Esophagus squamous epithelium (tissue), 5 donors: ENCODE data around the gene ADAMTSL1. TPM values are rescaled to one million over a fixed set of nuclear protein-coding genes. Genes with fewer than 3 reads are reported as not detected.

Experiments used
- DNase-seq: peaks from one replicate; lab custom pipeline; 2025; lab: John Stamatoyannopoulos, UW
- H3K27ac ChIP-seq, 4 donors: fragments of 200-600 bp; sonication (generic); one replicate each; pipeline ENCODE4 v1.5.1; 2016 to 2019; ENCODE audit warnings: mild to moderate bottlenecking in 1 of 4
- H3K27me3 ChIP-seq, 4 donors: fragments of 200-600 bp; sonication (generic); 1 replicate in 3 of 4; 2 replicates in 1 of 4; pipeline versions ENCODE4 v1.5.1 to v1.6.0; 2017 to 2021; ENCODE audit warnings: antibody characterized with exemption in 1 of 4
- H3K36me3 ChIP-seq, 3 donors: fragments of 200-600 bp; sonication (generic); one replicate each; pipeline ENCODE4 v1.5.1; 2016 to 2019
- H3K4me1 ChIP-seq, 3 donors: fragments of 200-600 bp; sonication (generic); one replicate each; pipeline ENCODE4 v1.5.1; 2017 to 2019
- H3K4me3 ChIP-seq, 4 donors: fragments of 200-600 bp; sonication (generic); 1 replicate in 3 of 4; 2 replicates in 1 of 4; pipeline ENCODE4 v1.5.1; 2016 to 2019; ENCODE audit warnings: mild to moderate bottlenecking in 2 of 4, moderate library complexity in 1 of 4
- H3K9me3 ChIP-seq, 3 donors: fragments of 200-600 bp; sonication (generic); one replicate each; pipeline ENCODE4 v1.5.1; 2016 to 2019
- CTCF ChIP-seq, 6 experiments: fragments of 450-650 bp in 4 of 6; fragments of 200-600 bp in 2 of 6; sonication (generic) in 2 of 6; IDR thresholded peaks; one replicate each; pipeline ENCODE4 v1.5.1; 2016 to 2019; ENCODE audit warnings: antibody characterized with exemption in 6 of 6, mild to moderate bottlenecking in 4 of 6, moderate library complexity in 4 of 6
- POLR2A ChIP-seq, 4 donors: fragments of 450-650 bp; IDR thresholded peaks; one replicate each; pipeline ENCODE4 v1.6.1; 2017; ENCODE audit warnings: antibody characterized with exemption in 4 of 4, mild to moderate bottlenecking in 4 of 4, moderate library complexity in 3 of 4
- WGBS, 2 donors: methylation state at CpG; one replicate each; pipeline ENCODE4 v1.1.5; 2018; 5-methylcytosine and 5-hydroxymethylcytosine counted together
- intact Hi-C: fragments of 100-400 bp; cut with DNase I; formaldehyde crosslinking; loops from one replicate; pipeline ENCODE4 v1.15.0; 2022
- total RNA-seq, 4 donors: library from RNA; depleted of rRNA; stranded (reverse); fragments of >200 nt; gene quantifications; one replicate each; pipeline ENCODE4 v1.1.0, GENCODE V29; 2016
- donor health status: DM: yes; HTN: yes; CAD: no.

Gene ADAMTSL1
- total RNA-seq, 4 donors from 2014 or later: 0.80 to 23.7 (median 2.3) TPM

GRCh38 chr9:18718932-18719331 lies 245.0 kb downstream of the ADAMTSL1 start:
- DNase-seq: no peak
- H3K36me3 ChIP-seq: no peaks in the 10 kb centered on the region
- WGBS, 2 donors: 94 to 100% methylated on average over 1 of the region's 1 CpG
- H3K27me3 ChIP-seq: no peaks in the 10 kb centered on the region
- no peak for TF ChIP-seq POLR2A (IDR thresholded peaks at IDR 0.05)
- TF ChIP-seq CTCF (IDR thresholded peaks at IDR 0.05): no peak
- H3K4me1 ChIP-seq: no peaks in the 10 kb centered on the region
- no peak overlapping the region for H3K27ac ChIP-seq
- H3K4me3 ChIP-seq: no peak overlapping the region
- H3K9me3 ChIP-seq: no peaks in the 10 kb centered on the region
- intact Hi-C loops: no loop called here

GRCh38 chr9:18720691-18721090 lies 246.7 kb downstream of the ADAMTSL1 start:
- no peak for TF ChIP-seq CTCF (IDR thresholded peaks at IDR 0.05)
- no peak for TF ChIP-seq POLR2A (IDR thresholded peaks at IDR 0.05)
- no peak for DNase-seq
- intact Hi-C loops: no loop called here
- H3K27ac ChIP-seq: no peak overlapping the region
- no peaks in the 10 kb centered on the region for H3K36me3 ChIP-seq
- H3K4me3 ChIP-seq: no peak overlapping the region
- no peaks in the 10 kb centered on the region for H3K4me1 ChIP-seq
- H3K9me3 ChIP-seq: no peaks in the 10 kb centered on the region
- no peaks in the 10 kb centered on the region for H3K27me3 ChIP-seq
- 68 to 80% methylated on average over 5 of the region's 5 CpGs for WGBS, 2 donors

GRCh38 chr9:18721267-18721994 lies 247.5 kb downstream of the ADAMTSL1 start:
- WGBS, 2 donors: 86 to 91% methylated on average over 5 to 9 of the region's 10 CpGs
- no peak for TF ChIP-seq CTCF (IDR thresholded peaks at IDR 0.05)
- TF ChIP-seq POLR2A (IDR thresholded peaks at IDR 0.05): no peak
- Histone ChIP-seq H3K36me3 (no peaks in the 10 kb centered on the region), H3K27ac (no peak overlapping the region), H3K9me3 (no peaks in the 10 kb centered on the region), H3K4me3 (no peak overlapping the region), H3K27me3 (no peaks in the 10 kb centered on the region), H3K4me1 (no peaks in the 10 kb centered on the region)
- intact Hi-C loops: no loop called here
- no peak for DNase-seq

- WGBS, 2 donors: 95 to 100% methylated on average over 2 of the region's 2 CpGs
- intact Hi-C loops: no loop called here
These were observed 248.0 kb downstream of the ADAMTSL1 start for GRCh38 chr9:18721995-18722310.

More at GRCh38 chr9:18721995-18722310, 248.0 kb downstream of the ADAMTSL1 start:
- no peak overlapping the region for H3K27ac ChIP-seq
- TF ChIP-seq POLR2A (IDR thresholded peaks at IDR 0.05): no peak
- no peak for TF ChIP-seq CTCF (IDR thresholded peaks at IDR 0.05)
- no peaks in the 10 kb centered on the region for H3K9me3 ChIP-seq
- no peak overlapping the region for H3K4me3 ChIP-seq
- DNase-seq: no peak
- no peaks in the 10 kb centered on the region for H3K36me3 ChIP-seq
- H3K27me3 ChIP-seq: no peaks in the 10 kb centered on the region
- H3K4me1 ChIP-seq: peaks cover 0 to 4% (median 3%) of the 10 kb centered on the region in 3 donors
